Astrocyte (in vitro differentiated cells and primary cell): ENCODE data around the gene MAPKAP1. TPM values are rescaled to one million over a fixed set of nuclear protein-coding genes. Genes with fewer than 3 reads are reported as not detected.

Source experiments
- DNase-seq: peaks from one replicate; pipeline ENCODE4 v3.0.0-alpha.2; 2010; ENCODE audit warnings: low read depth
- FAIRE-seq: peaks from 2 replicates; lab custom pipeline; 2011; peaks lifted over from hg19 to GRCh38; lab: Jason Lieb, UNC
- H2AFZ ChIP-seq: 2 replicates; pipeline ENCODE4 v1.6.0; 2012; ENCODE audit warnings: low read depth, low read length, inconsistent platforms
- H3K27ac ChIP-seq: 2 replicates; pipeline ENCODE4 v1.5.1; 2011; ENCODE audit warnings: low read depth, low read length, inconsistent platforms
- H3K27me3 ChIP-seq: 2 replicates; pipeline ENCODE4 v1.6.0; 2011; ENCODE audit warnings: low read length, inconsistent platforms; ENCODE audit not compliant: insufficient read depth
- H3K36me3 ChIP-seq: 2 replicates; pipeline ENCODE4 v1.5.1; 2011; ENCODE audit warnings: low read length, inconsistent platforms; ENCODE audit not compliant: insufficient read depth
- H3K4me1 ChIP-seq: 2 replicates; pipeline ENCODE4 v1.5.1; 2011; ENCODE audit warnings: low read length, inconsistent platforms; ENCODE audit not compliant: insufficient read depth
- H3K4me2 ChIP-seq: 2 replicates; pipeline ENCODE4 v1.6.0; 2012; ENCODE audit warnings: low read length, inconsistent platforms
- H3K4me3 ChIP-seq: 2 replicates; pipeline ENCODE4 v1.5.1; 2011; ENCODE audit warnings: low read depth, mild to moderate bottlenecking, low read length, inconsistent platforms; ENCODE audit not compliant: insufficient read depth
- H3K79me2 ChIP-seq: 2 replicates; pipeline ENCODE4 v1.6.0; 2012; ENCODE audit warnings: mild to moderate bottlenecking, low read length, inconsistent platforms; ENCODE audit not compliant: insufficient read depth
- H3K9ac ChIP-seq: 2 replicates; pipeline ENCODE4 v1.6.0; 2012; ENCODE audit warnings: mild to moderate bottlenecking, low read length, inconsistent platforms
- H3K9me3 ChIP-seq: 2 replicates; pipeline ENCODE4 v1.5.1; 2012; ENCODE audit warnings: low read depth, mild to moderate bottlenecking, low read length, inconsistent platforms; ENCODE audit not compliant: insufficient read depth
- H4K20me1 ChIP-seq: 2 replicates; pipeline ENCODE4 v1.6.0; 2012; ENCODE audit warnings: low read length, inconsistent platforms; ENCODE audit not compliant: insufficient read depth
- H3K27ac Mint-ChIP-seq: one replicate; pipeline ENCODE4 v1.8.0; 2021; ENCODE audit warnings: mild to moderate bottlenecking, mixed read lengths; ENCODE audit not compliant: unreplicated experiment
- H3K27me3 Mint-ChIP-seq: one replicate; pipeline ENCODE4 v1.8.0; 2021; ENCODE audit warnings: low read depth, mixed read lengths; ENCODE audit not compliant: unreplicated experiment
- H3K36me3 Mint-ChIP-seq: one replicate; pipeline ENCODE4 v1.8.0; 2021; ENCODE audit warnings: low read depth, mixed read lengths; ENCODE audit not compliant: unreplicated experiment
- H3K4me1 Mint-ChIP-seq: one replicate; pipeline ENCODE4 v1.8.0; 2021; ENCODE audit warnings: low read depth, mixed read lengths; ENCODE audit not compliant: unreplicated experiment
- H3K4me3 Mint-ChIP-seq: one replicate; pipeline ENCODE4 v1.8.0; 2021; ENCODE audit warnings: mild to moderate bottlenecking, moderate library complexity, mixed read lengths; ENCODE audit not compliant: unreplicated experiment
- H3K9me3 Mint-ChIP-seq: one replicate; pipeline ENCODE4 v1.8.0; 2021; ENCODE audit warnings: mild to moderate bottlenecking, mixed read lengths; ENCODE audit not compliant: unreplicated experiment
- CTCF ChIP-seq: IDR thresholded peaks from 2 replicates; pipeline ENCODE4 v1.5.1; 2011; ENCODE audit warnings: low read depth, mild to moderate bottlenecking, inconsistent platforms, low read length, moderate library complexity; ENCODE audit not compliant: insufficient read depth
- EZH2 ChIP-seq: IDR thresholded peaks from 2 replicates; pipeline ENCODE4 v1.6.1; 2012; ENCODE audit warnings: mild to moderate bottlenecking, low read length, inconsistent platforms; ENCODE audit not compliant: insufficient read depth
- total RNA-seq: library from RNA; stranded (reverse); gene quantifications from 2 replicates; pipeline ENCODE4 v1.2.1, GENCODE V29; 2021

Gene MAPKAP1
- total RNA-seq, 1 donor from 2014 or later, result 109 TPM

- no peaks in the 10 kb centered on the region for H3K9me3 Mint-ChIP-seq
- no peak overlapping the region for H3K4me3 Mint-ChIP-seq
- H3K36me3 ChIP-seq, result no peaks in the 10 kb centered on the region
- FAIRE-seq (no peak), DNase-seq (peak; percentile 58)
- peaks cover 34% of the 10 kb centered on the region for H3K4me1 ChIP-seq
- no peaks in the 10 kb centered on the region for H3K27me3 Mint-ChIP-seq
- no peaks in the 10 kb centered on the region for H3K9me3 ChIP-seq
- TF ChIP-seq EZH2 (no peak), CTCF (peak; percentile 68)
- peak overlapping the region; percentile 55 for H3K4me2 ChIP-seq
- H3K27me3 ChIP-seq, result no peaks in the 10 kb centered on the region
- H3K27ac Mint-ChIP-seq, result peak overlapping the region; percentile 58
- H4K20me1 ChIP-seq, result peaks cover 85% of the 10 kb centered on the region
- H3K4me3 ChIP-seq, result no peak overlapping the region
- H3K79me2 ChIP-seq, result peaks cover 91% of the 10 kb centered on the region
- peak overlapping the region; percentile 62 for H3K27ac ChIP-seq
- peak overlapping the region; percentile 46 for H3K9ac ChIP-seq
- H2AFZ ChIP-seq, result no peak overlapping the region
- H3K4me1 Mint-ChIP-seq, result peaks cover 29% of the 10 kb centered on the region
- H3K36me3 Mint-ChIP-seq, result no peaks in the 10 kb centered on the region
These were observed 75.5 kb downstream of the MAPKAP1 start for GRCh38 chr9:125631391-125632085.

GRCh38 chr9:125630436-125630835 lies 76.6 kb downstream of the MAPKAP1 start:
- no peak for TF ChIP-seq EZH2
- no peak for TF ChIP-seq CTCF
- no peak overlapping the region for H3K4me3 Mint-ChIP-seq
- Histone ChIP-seq H3K4me1 (peaks cover 34% of the 10 kb centered on the region), H3K4me3 (no peak overlapping the region), H3K9me3 (no peaks in the 10 kb centered on the region), H3K36me3 (no peaks in the 10 kb centered on the region), H3K27ac (no peak overlapping the region), H3K9ac (no peak overlapping the region), H2AFZ (no peak overlapping the region), H3K27me3 (no peaks in the 10 kb centered on the region), H4K20me1 (peaks cover 84% of the 10 kb centered on the region), H3K79me2 (peaks cover 87% of the 10 kb centered on the region), H3K4me2 (no peak overlapping the region)
- DNase-seq, result peak; percentile 57
- no peaks in the 10 kb centered on the region for H3K9me3 Mint-ChIP-seq
- H3K36me3 Mint-ChIP-seq, result no peaks in the 10 kb centered on the region
- FAIRE-seq, result no peak
- no peaks in the 10 kb centered on the region for H3K27me3 Mint-ChIP-seq
- peaks cover 26% of the 10 kb centered on the region for H3K4me1 Mint-ChIP-seq
- no peak overlapping the region for H3K27ac Mint-ChIP-seq

GRCh38 chr9:125629446-125629845 lies 77.6 kb downstream of the MAPKAP1 start:
- H3K4me1 ChIP-seq, result peaks cover 31% of the 10 kb centered on the region
- peaks cover 24% of the 10 kb centered on the region for H3K4me1 Mint-ChIP-seq
- no peak overlapping the region for H2AFZ ChIP-seq
- H3K4me3 ChIP-seq, result no peak overlapping the region
- H3K9me3 ChIP-seq, result no peaks in the 10 kb centered on the region
- no peak overlapping the region for H3K9ac ChIP-seq
- no peak for FAIRE-seq
- no peak overlapping the region for H3K4me2 ChIP-seq
- H3K36me3 ChIP-seq, result no peaks in the 10 kb centered on the region
- DNase-seq, result no peak
- H3K27ac ChIP-seq, result no peak overlapping the region
- H3K4me3 Mint-ChIP-seq, result no peak overlapping the region
- no peaks in the 10 kb centered on the region for H3K27me3 Mint-ChIP-seq
- H4K20me1 ChIP-seq, result peaks cover 77% of the 10 kb centered on the region
- TF ChIP-seq EZH2, result no peak
- TF ChIP-seq CTCF, result no peak
- no peaks in the 10 kb centered on the region for H3K27me3 ChIP-seq
- peaks cover 77% of the 10 kb centered on the region for H3K79me2 ChIP-seq
- H3K36me3 Mint-ChIP-seq, result no peaks in the 10 kb centered on the region
- no peaks in the 10 kb centered on the region for H3K9me3 Mint-ChIP-seq
- no peak overlapping the region for H3K27ac Mint-ChIP-seq
